Measurements from ENCODE around the gene TMEM271.

The TMEM271 gene, protein sequence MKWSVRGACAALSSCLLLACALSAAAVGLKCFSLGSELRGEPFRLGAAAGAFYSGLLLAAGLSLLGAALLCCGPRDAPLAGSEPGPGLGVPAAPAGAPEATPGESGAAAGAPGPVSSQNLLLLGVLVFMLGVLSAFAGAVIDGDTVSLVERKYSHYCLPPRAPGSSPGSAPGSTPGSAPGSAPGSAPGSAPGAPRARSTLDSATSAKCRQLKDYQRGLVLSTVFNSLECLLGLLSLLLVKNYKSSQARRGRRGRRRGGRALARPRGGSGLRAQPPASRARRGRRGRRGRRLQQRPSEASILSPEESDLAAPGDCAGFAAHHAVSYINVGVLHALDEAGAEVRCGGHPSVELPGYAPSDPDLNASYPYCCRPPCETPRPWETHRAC

DNA sequence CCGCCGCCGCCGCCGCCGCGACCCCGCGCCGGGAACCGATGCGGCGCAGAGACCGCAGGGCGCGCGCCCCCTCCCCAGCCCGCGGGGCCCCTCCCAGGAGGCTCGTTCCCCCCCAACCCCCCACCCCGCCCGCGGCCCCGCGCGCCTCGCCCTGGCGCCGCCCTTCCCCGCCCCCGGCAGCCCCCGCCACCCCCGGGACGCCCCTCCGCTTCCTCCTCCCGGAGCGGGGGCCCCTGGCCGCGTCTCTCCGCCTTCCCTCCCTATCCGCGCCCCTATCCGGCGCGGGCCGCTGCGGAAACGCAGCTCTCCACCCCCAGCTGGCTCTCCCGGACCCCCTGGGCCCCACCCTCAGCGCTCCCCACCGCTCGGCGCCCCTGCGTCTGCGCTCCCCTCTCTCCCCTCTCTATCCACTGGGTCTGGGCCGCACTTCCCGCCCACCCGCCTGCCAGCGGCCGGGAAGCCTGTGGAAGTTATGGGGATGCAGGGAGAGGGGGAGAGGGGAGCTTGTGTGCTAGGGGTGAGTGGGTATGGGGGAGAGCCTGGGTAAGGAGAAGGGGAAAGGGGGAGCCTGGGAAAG lies at the start of gene TMEM271:
Gene TMEM271 (minus strand): TSS at position 51 of the 577 bp plus-strand sequence. CDS start 233 bp downstream, outside the sequence.
- no peak for DNase-seq (ENCODE audit: low read depth in 1 of 2, low spot score in 1 of 2)
- in situ Hi-C loops (cut with HindIII; ENCODE audit: low pct_unique_long_range_greater_than_20kb, low sequenced_read_pairs): no loop called here
- TF ChIP-seq JUND (IDR thresholded peaks at IDR 0.05; ENCODE audit: low read depth): no peak

DNA sequence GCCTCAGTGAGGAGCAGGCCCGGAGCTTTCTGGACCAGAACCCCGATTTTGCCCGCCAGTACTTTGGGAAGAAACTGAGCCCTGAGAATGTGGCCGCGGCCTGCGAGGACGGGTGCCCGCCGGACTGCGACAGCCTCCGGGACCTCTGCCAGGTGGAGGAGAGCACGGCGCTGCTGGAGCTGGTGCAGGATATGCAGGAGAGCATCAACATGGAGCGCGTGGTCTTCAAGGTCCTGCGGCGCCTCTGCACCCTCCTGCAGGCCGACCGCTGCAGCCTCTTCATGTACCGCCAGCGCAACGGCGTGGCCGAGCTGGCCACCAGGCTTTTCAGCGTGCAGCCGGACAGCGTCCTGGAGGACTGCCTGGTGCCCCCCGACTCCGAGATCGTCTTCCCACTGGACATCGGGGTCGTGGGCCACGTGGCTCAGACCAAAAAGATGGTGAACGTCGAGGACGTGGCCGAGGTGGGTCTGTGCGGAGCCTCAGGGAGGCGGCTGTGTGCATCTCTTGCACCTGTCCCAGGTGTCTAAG lies 49.6 kb upstream of the TMEM271 start:
- no peak for DNase-seq (ENCODE audit: low read depth in 1 of 2, low spot score in 1 of 2)
- in situ Hi-C loops (cut with HindIII; ENCODE audit: low pct_unique_long_range_greater_than_20kb, low sequenced_read_pairs): no loop called here
- no peak for TF ChIP-seq JUND (IDR thresholded peaks at IDR 0.05; ENCODE audit: low read depth)

DNA sequence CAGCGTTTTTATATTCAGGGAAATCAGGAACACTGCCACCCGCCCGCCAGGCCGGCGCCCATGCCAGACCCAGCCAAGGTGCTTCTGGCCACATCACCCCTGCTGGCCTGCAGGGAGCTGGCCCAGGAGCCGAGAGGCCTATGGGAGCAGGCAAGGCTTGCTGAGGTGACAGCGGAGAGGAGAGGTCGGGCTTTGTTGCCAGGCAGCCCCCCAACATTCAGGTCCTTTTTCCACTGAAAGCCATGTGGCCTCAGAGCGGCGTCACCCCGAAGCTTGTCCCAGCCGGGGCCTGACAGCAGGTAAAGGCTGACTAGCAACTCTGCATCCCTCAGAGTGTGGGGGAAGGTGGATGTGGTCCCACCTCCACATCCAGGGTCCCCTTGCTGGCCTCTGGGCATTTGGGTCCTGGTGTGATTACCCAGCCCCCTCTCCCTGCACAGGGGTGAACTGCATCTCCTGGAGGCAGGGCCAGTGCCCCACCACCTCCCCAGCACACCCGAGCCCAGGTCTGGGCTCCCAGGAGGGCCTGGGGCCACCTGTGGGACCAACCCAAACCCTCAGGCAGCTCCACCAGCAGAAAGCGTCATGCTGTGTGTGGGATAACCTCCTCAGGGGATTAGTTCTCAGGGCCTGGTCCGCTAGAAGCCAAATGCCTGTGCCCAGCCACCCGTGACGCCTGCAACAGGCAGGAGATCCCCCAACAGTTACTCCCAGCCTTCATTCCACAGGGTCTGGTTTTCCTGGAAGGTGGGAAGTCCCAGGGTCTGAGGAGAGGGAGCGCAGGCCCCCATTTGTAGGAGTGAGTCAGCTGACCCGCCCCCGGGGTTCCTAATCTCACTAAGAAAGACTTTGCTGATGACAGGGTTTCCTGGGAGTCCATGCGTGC lies 48.9 kb upstream of the TMEM271 start, which contains the start of gene PDE6B:
Gene PDE6B (plus strand): TSS at position 869 of the 886 bp plus-strand sequence. CDS start 54 bp downstream, outside the sequence.
- DNase-seq (ENCODE audit: low read depth in 1 of 2, low spot score in 1 of 2): no peak
- in situ Hi-C loops (cut with HindIII; ENCODE audit: low pct_unique_long_range_greater_than_20kb, low sequenced_read_pairs): no loop called here
- no peak for TF ChIP-seq JUND (IDR thresholded peaks at IDR 0.05; ENCODE audit: low read depth)

GRCh38 chr4:623914-624566 lies 47.9 kb upstream of the TMEM271 start:
- DNase-seq (ENCODE audit: low read depth in 1 of 2, low spot score in 1 of 2): no peak
- in situ Hi-C loops (cut with HindIII; ENCODE audit: low pct_unique_long_range_greater_than_20kb, low sequenced_read_pairs): no loop called here
- TF ChIP-seq JUND (IDR thresholded peaks at IDR 0.05; ENCODE audit: low read depth): no peak

- in situ Hi-C loops (cut with HindIII; ENCODE audit: low pct_unique_long_range_greater_than_20kb, low sequenced_read_pairs): no loop called here
- TF ChIP-seq JUND (IDR thresholded peaks at IDR 0.05; ENCODE audit: low read depth): no peak
These were observed 47.2 kb upstream of the TMEM271 start for GRCh38 chr4:622996-623913.

DNA sequence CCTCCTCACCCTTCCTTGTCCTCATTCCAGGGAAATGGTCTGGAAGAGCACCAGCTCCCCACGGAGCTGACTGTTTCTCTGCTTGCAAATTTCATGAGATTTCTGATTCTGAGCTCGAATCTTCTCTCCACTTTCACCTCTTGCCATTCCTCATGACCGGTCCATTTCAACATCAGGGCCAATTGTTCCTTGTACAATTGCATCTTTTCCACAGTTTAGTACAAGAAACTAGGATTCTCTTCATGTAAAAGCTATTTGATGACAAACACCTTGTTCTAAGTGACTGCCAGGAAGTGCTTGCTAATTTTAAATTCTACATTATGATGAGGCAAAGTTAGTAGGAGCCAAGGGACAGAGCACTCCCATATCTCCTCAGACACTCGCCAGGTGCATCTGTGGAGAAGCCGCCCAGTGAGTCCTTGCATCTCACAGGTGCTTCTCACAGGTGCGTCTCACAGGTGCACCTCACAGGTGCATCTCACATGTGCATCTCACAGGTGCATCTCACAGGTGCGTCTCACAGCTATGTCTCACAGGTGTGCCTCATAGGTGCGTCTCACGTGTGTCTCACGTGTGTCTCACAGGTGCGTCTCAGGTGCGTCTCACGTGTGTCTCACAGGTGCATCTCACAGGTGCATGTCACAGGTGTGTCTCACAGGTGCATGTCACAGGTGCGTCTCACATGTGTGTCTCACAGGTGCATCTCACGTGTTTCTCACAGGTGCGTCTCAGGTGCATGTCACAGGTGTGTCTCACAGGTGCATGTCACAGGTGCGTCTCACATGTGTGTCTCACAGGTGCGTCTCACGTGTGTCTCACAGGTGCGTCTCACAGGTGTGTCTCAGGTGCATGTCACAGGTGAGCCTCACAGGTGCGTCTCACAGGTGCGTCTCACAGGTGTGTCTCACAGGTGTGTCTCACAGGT lies 46.2 kb upstream of the TMEM271 start:
- in situ Hi-C loops (cut with HindIII; ENCODE audit: low pct_unique_long_range_greater_than_20kb, low sequenced_read_pairs): no loop called here
- DNase-seq (ENCODE audit: low read depth in 1 of 2, low spot score in 1 of 2): no peak
- no peak for TF ChIP-seq JUND (IDR thresholded peaks at IDR 0.05; ENCODE audit: low read depth)

More at GRCh38 chr4:622996-623913, 47.2 kb upstream of the TMEM271 start:
- no peak for DNase-seq (ENCODE audit: low read depth in 1 of 2, low spot score in 1 of 2)

- no peak for TF ChIP-seq JUND (IDR thresholded peaks at IDR 0.05; ENCODE audit: low read depth)
- in situ Hi-C loops (cut with HindIII; ENCODE audit: low pct_unique_long_range_greater_than_20kb, low sequenced_read_pairs): no loop called here
- DNase-seq (ENCODE audit: low read depth in 1 of 2, low spot score in 1 of 2): no peak
These were observed 45.4 kb upstream of the TMEM271 start for GRCh38 chr4:621296-622070.

DNA sequence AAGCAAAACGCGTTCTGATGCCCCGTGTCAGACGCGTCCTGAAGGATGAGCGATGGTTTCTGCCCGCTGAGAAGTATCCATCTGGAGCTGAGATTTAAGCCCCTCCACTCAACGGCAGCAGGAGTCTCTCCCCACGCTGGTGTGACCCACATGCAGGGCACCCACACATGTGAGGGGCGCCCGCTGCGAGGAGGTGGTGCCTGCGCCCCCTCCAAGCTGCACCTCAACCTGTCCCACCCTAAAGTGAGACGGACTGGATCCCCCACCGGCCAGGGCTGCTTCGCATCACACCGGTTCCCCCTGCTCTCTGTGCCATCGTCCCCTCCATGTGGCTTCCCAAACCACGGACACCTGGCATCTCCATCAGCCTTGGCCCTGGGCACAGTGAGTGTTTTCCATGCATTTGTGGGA lies 44.8 kb upstream of the TMEM271 start:
- TF ChIP-seq JUND (IDR thresholded peaks at IDR 0.05; ENCODE audit: low read depth): no peak
- DNase-seq (ENCODE audit: low read depth in 1 of 2, low spot score in 1 of 2): no peak
- in situ Hi-C loops (cut with HindIII; ENCODE audit: low pct_unique_long_range_greater_than_20kb, low sequenced_read_pairs): no loop called here

- in situ Hi-C loops (cut with HindIII; ENCODE audit: low pct_unique_long_range_greater_than_20kb, low sequenced_read_pairs): no loop called here
- TF ChIP-seq JUND (IDR thresholded peaks at IDR 0.05; ENCODE audit: low read depth): no peak
- DNase-seq (ENCODE audit: low read depth in 1 of 2, low spot score in 1 of 2): no peak
These were observed 44.1 kb upstream of the TMEM271 start for GRCh38 chr4:620201-620600.

Data from T47D (cell line).